Left ventricle myocardium inferior (tissue), 1 donor: ENCODE data around the gene KCTD16. TPM values are rescaled to one million over a fixed set of nuclear protein-coding genes. Genes with fewer than 3 reads are reported as not detected.

Source experiments
- DNase-seq: peaks from one replicate; pipeline ENCODE4 v3.0.0-alpha.2; 2020
- H3K27ac ChIP-seq: fragments of 200-600 bp; replicated peaks from 2 replicates; pipeline ENCODE4 v1.8.0; 2021
- H3K27me3 ChIP-seq: fragments of 200-600 bp; 2 replicates; pipeline ENCODE4 v1.8.0; 2021; ENCODE audit warnings: low read depth
- H3K36me3 ChIP-seq: fragments of 200-600 bp; 2 replicates; pipeline ENCODE4 v1.8.0; 2021
- H3K4me1 ChIP-seq: fragments of 200-600 bp; 2 replicates; pipeline ENCODE4 v1.8.0; 2021
- H3K4me3 ChIP-seq: fragments of 200-600 bp; 2 replicates; pipeline ENCODE4 v1.8.0; 2021; ENCODE audit warnings: mild to moderate bottlenecking, moderate library complexity
- H3K9me3 ChIP-seq: fragments of 200-600 bp; replicated peaks from 2 replicates; pipeline ENCODE4 v1.8.0; 2021
- intact Hi-C: fragments of 100-400 bp; cut with micrococcal nuclease; formaldehyde crosslinking; loops from one replicate; pipeline ENCODE4 v1.11.0; 2022
- total RNA-seq: library from RNA; stranded (reverse); fragmentation: NEBNext Ultra II Directional; extraction: Animal tissue kit (Norgen Biotek cat#: 25700); gene quantifications from one replicate; pipeline ENCODE4 v1.2.1, GENCODE V29; 2021
- TF ChIP-seq, protein P1 (sequence below): fragments of 200-600 bp; IDR thresholded peaks from 2 replicates; pipeline ENCODE4 v1.8.0; 2021; ENCODE audit warnings: antibody characterized with exemption, mild to moderate bottlenecking, borderline replicate concordance
- donor health status: DM: no; HTN: yes; CAD: no; lungs with severe emphysema.

KCTD16 gene
- total RNA-seq, 1 donor from 2014 or later: 0.08 TPM

DNA sequence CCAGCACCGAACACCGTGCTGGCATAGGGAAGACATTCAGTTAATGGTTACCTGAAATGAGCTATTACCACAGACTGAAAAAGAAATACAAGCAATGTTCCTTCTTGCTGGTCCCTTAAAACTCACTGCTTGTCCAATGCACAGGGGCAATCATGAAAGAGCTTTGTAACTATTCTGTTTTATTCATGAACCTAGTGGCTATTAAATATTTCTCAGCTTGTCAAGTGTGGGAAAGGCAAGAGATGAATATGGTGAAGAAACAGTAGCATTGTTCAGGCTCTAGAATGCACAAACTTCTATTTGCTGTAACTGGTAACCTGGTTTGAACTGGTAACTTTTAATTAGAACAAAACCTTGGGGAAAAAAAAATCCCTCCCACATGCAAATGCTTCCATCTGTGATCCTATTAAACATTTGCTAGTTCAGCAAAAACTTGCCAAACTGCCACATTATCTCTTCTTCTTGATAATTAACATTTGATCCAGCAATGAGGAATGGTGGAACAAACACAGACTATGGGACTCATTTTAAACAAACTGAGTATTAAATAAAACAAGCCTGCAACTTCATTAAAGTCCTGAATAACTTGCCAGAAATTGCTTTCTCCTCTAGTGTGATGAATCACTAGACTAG, 36.4 kb upstream of the KCTD16 start:
- peaks cover 5% of the 10 kb centered on the region for H3K4me1 ChIP-seq
- no peaks in the 10 kb centered on the region for H3K36me3 ChIP-seq
- H3K4me3 ChIP-seq: no peak overlapping the region
- TF ChIP-seq, protein P1, sequence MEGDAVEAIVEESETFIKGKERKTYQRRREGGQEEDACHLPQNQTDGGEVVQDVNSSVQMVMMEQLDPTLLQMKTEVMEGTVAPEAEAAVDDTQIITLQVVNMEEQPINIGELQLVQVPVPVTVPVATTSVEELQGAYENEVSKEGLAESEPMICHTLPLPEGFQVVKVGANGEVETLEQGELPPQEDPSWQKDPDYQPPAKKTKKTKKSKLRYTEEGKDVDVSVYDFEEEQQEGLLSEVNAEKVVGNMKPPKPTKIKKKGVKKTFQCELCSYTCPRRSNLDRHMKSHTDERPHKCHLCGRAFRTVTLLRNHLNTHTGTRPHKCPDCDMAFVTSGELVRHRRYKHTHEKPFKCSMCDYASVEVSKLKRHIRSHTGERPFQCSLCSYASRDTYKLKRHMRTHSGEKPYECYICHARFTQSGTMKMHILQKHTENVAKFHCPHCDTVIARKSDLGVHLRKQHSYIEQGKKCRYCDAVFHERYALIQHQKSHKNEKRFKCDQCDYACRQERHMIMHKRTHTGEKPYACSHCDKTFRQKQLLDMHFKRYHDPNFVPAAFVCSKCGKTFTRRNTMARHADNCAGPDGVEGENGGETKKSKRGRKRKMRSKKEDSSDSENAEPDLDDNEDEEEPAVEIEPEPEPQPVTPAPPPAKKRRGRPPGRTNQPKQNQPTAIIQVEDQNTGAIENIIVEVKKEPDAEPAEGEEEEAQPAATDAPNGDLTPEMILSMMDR: no peak
- H3K27me3 ChIP-seq: no peaks in the 10 kb centered on the region
- peaks cover 4% of the 10 kb centered on the region for H3K9me3 ChIP-seq
- DNase-seq: no peak
- H3K27ac ChIP-seq: no peak overlapping the region
- intact Hi-C loops: no loop called here

DNA sequence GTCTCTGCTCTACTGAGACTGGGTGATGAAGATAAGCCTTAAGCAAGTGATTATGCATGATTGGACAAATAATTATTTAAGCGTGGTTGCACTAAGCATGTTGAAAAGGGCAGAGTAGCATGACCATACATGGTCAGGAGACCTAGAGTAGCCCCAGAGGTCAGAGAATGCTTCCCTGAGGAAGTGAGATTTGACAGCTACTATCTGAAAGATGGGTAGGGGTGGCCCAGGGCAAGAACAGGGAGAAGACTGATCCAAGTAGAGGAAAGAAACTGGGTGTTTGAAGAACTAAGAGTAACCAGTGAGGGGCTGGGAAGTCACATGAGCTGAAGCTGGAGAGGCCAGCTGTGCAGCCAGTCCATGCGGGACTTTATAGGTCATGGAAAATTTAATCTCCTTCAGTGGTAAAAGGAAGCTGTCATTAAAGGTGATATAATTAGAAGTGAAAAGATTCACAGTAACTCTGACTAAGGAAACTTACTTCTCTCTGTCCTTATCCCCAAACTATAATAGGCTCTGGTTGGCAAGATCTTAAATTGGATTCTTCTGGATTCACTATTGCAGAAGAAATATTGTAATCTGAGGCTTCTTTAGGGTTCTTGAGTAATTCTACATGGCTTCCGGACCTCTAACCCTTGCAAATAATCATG, 35.4 kb upstream of the KCTD16 start:
- intact Hi-C loops: no loop called here
- H3K9me3 ChIP-seq: peaks cover 4% of the 10 kb centered on the region
- H3K27ac ChIP-seq: no peak overlapping the region
- no peak for DNase-seq
- H3K36me3 ChIP-seq: no peaks in the 10 kb centered on the region
- TF ChIP-seq, protein P1: no peak
- peaks cover 13% of the 10 kb centered on the region for H3K4me1 ChIP-seq
- no peak overlapping the region for H3K4me3 ChIP-seq
- no peaks in the 10 kb centered on the region for H3K27me3 ChIP-seq

DNA sequence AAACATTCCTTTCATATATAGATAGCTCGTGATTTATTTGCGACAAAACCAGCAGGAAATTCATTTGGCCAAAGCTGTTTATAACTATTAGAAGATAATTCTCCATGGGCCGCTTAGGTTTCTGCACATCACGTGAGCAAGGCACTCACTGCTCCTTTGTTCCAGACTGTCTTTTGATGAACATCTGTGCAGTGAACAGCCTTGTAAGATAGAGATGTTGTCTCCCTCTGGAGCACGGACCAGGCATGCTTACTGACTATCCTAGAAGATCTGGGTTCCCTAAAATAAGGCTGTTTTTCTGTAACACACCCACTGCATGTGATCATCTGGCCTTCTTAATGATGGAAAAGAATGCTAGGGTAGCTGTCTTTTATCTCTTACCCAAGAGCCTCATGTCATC, 31.1 kb upstream of the KCTD16 start:
- Histone ChIP-seq H3K27ac (no peak overlapping the region), H3K4me1 (peaks cover 26% of the 10 kb centered on the region), H3K9me3 (no peaks in the 10 kb centered on the region), H3K27me3 (no peaks in the 10 kb centered on the region), H3K4me3 (no peak overlapping the region), H3K36me3 (no peaks in the 10 kb centered on the region)
- TF ChIP-seq, protein P1: no peak
- intact Hi-C loops: no loop called here
- DNase-seq: no peak

DNA sequence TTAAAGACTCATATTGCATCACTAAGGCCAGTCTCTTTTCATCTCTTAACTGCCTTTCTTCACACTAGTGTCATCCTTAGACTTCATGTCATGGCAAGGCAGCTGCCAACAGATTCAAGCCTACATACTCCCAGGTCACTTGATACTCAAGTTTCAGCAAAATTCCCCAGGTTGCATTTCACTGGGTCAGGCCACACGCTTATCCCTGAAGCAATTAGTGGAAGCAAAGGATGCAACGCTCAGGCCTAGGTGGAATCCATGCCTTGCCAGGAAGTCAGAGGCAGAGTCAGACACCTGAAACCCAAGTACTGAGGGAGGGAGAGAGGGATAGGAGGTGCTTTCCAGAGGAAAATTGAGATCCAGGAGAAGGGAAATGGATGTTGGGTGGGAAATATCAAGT, 29.1 kb upstream of the KCTD16 start:
- DNase-seq: no peak
- Histone ChIP-seq H3K9me3 (no peaks in the 10 kb centered on the region), H3K27ac (no peak overlapping the region), H3K4me3 (no peak overlapping the region), H3K27me3 (no peaks in the 10 kb centered on the region), H3K4me1 (peaks cover 40% of the 10 kb centered on the region), H3K36me3 (no peaks in the 10 kb centered on the region)
- intact Hi-C loops: no loop called here
- TF ChIP-seq, protein P1: no peak

DNA sequence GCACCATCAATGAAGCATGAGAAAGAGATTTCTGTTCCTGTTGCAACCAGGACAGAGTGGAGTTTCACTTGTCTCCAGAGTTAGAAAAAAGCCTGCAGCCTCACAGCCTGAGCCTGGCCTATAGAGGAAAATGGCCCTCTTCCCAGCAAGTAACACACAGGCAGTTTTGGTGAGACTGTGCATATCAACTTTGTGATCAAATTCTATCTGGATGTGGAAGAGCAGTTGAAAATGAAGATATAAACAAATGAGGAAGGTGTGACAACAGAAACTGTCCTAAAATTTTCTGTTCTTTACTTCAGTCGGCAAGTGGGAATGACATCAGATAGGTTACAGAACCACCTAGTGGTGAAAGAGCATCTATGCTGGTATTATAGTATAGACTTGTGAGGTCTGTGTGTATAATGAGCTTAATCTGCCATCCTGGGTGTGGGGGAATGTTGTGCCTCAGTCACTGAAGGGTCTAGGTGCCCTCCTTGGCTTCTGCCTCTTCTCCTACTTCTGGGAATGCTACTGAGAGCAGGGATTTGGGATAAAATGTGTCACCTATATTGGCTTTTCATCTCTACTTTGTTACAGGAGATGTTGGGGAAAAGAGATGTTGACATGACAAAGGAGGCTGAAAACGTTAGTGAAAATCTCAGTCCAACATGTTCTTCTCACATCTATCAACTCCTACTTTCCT, 28.4 kb upstream of the KCTD16 start:
- DNase-seq: no peak
- intact Hi-C loops: no loop called here
- no peak overlapping the region for H3K27ac ChIP-seq

More for the DNA sequence above, 28.4 kb upstream of the KCTD16 start:
- no peak overlapping the region for H3K4me3 ChIP-seq
- TF ChIP-seq, protein P1: peak; percentile 76
- no peaks in the 10 kb centered on the region for H3K9me3 ChIP-seq
- no peaks in the 10 kb centered on the region for H3K27me3 ChIP-seq
- peaks cover 44% of the 10 kb centered on the region for H3K4me1 ChIP-seq
- H3K36me3 ChIP-seq: no peaks in the 10 kb centered on the region
